GM23338 (cell line): ENCODE measurements around the gene AKAP17A. TPM values are rescaled to one million over a fixed set of nuclear protein-coding genes. Genes with fewer than 3 reads are reported as not detected.

ENCODE experiments used
- ATAC-seq: fragments of 200-7000 bp; cut with Tn5 transposase; 3 replicates; pipeline ENCODE4 v1.9.1; 2020
- DNase-seq: peaks from one replicate; pipeline ENCODE4 v3.0.0-alpha.2; 2015; ENCODE audit warnings: low spot score
- H2AFZ ChIP-seq: fragments of 200-600 bp; sonication (generic); 2 replicates; pipeline ENCODE4 v1.8.0; 2016; ENCODE audit warnings: antibody characterized with exemption, mild to moderate bottlenecking, moderate library complexity
- H3F3A ChIP-seq: fragments of 200-600 bp; sonication (generic); replicated peaks from 2 replicates; pipeline ENCODE4 v1.8.0; 2017; ENCODE audit warnings: antibody characterized with exemption, mixed run types, low read depth
- H3K27ac ChIP-seq: fragments of 200-600 bp; sonication (generic); 2 replicates; pipeline ENCODE4 v1.6.1; 2016; ENCODE audit warnings: low read depth
- H3K27me3 ChIP-seq: fragments of 200-600 bp; sonication (generic); 2 replicates; pipeline ENCODE4 v1.8.0; 2016; ENCODE audit warnings: mild to moderate bottlenecking, mixed run types, moderate library complexity; ENCODE audit not compliant: insufficient read depth
- H3K36me3 ChIP-seq: fragments of 200-600 bp; sonication (generic); 2 replicates; pipeline ENCODE4 v1.8.0; 2016; ENCODE audit warnings: mild to moderate bottlenecking; ENCODE audit not compliant: insufficient read depth
- H3K4me1 ChIP-seq: fragments of 200-600 bp; sonication (generic); 2 replicates; pipeline ENCODE4 v1.8.0; 2016; ENCODE audit warnings: mild to moderate bottlenecking, moderate library complexity; ENCODE audit not compliant: insufficient read depth
- H3K4me2 ChIP-seq: fragments of 200-600 bp; sonication (generic); 2 replicates; pipeline ENCODE4 v1.7.1; 2017; ENCODE audit warnings: mixed run types
- H3K4me3 ChIP-seq: fragments of 200-600 bp; sonication (generic); 2 replicates; pipeline ENCODE4 v1.6.1; 2016; ENCODE audit warnings: mixed run types
- H3K79me2 ChIP-seq: fragments of 200-600 bp; sonication (generic); replicated peaks from 2 replicates; pipeline ENCODE4 v1.8.0; 2017; ENCODE audit warnings: mild to moderate bottlenecking; ENCODE audit not compliant: insufficient read depth
- H3K9me2 ChIP-seq: fragments of 200-600 bp; sonication (generic); 2 replicates; pipeline ENCODE4 v1.8.0; 2017; ENCODE audit not compliant: insufficient read depth
- H4K20me1 ChIP-seq: fragments of 200-600 bp; sonication (generic); replicated peaks from 2 replicates; pipeline ENCODE4 v1.8.0; 2017; ENCODE audit warnings: mild to moderate bottlenecking; ENCODE audit not compliant: insufficient read depth
- H3K27ac Mint-ChIP-seq: 2 replicates; pipeline ENCODE4 v1.8.0; 2020; ENCODE audit warnings: inconsistent platforms, mild to moderate bottlenecking, moderate library complexity, mixed read lengths
- H3K27me3 Mint-ChIP-seq: 3 replicates; pipeline ENCODE4 v1.8.0; 2022; ENCODE audit warnings: low read depth, mild to moderate bottlenecking, moderate library complexity, mixed read lengths, inconsistent platforms; ENCODE audit not compliant: insufficient read depth, poor library complexity
- H3K36me3 Mint-ChIP-seq: 3 replicates; pipeline ENCODE4 v1.8.0; 2021; ENCODE audit warnings: low read depth, mild to moderate bottlenecking, inconsistent platforms, moderate library complexity, mixed read lengths
- H3K4me1 Mint-ChIP-seq: 3 replicates; pipeline ENCODE4 v1.8.0; 2020; ENCODE audit warnings: mild to moderate bottlenecking, inconsistent platforms, mixed read lengths
- H3K4me3 Mint-ChIP-seq: 3 replicates; pipeline ENCODE4 v1.8.0; 2021; ENCODE audit warnings: moderate library complexity, mild to moderate bottlenecking, inconsistent platforms, mixed read lengths
- H3K9me3 Mint-ChIP-seq: 3 replicates; pipeline ENCODE4 v1.8.0; 2020; ENCODE audit warnings: moderate library complexity, mild to moderate bottlenecking, inconsistent platforms, mixed read lengths
- CREB1 ChIP-seq: fragments of 250-450 bp; sonication (Bioruptor Pico); IDR thresholded peaks from 2 replicates; pipeline ENCODE4 v1.5.0; 2020; ENCODE audit warnings: low read depth, mild to moderate bottlenecking, moderate library complexity
- CTCF ChIP-seq, 2 experiments: fragments of 200-600 bp in 1 of 2; sonication (generic) in 1 of 2; conservative IDR thresholded peaks; 2 replicates each; pipeline versions ENCODE4 v1.5.1 to v1.6.1; 2016 to 2017; ENCODE audit warnings: antibody characterized with exemption in 2 of 2, low read depth in 2 of 2, mild to moderate bottlenecking in 2 of 2, moderate library complexity in 1 of 2
- ETS1 ChIP-seq: IDR thresholded peaks from 2 replicates; pipeline ENCODE4 v1.6.1; 2016; ENCODE audit warnings: antibody characterized with exemption
- EZH2phosphoT487 ChIP-seq: fragments of 200-600 bp; sonication (generic); IDR thresholded peaks from one replicate; pipeline ENCODE4 v1.8.1; 2018; ENCODE audit warnings: antibody characterized with exemption; ENCODE audit not compliant: unreplicated experiment
- JUNB ChIP-seq: IDR thresholded peaks from one replicate; pipeline ENCODE4 v1.6.1; 2016; ENCODE audit warnings: antibody characterized with exemption; ENCODE audit not compliant: unreplicated experiment
- NANOG ChIP-seq: IDR thresholded peaks from 2 replicates; pipeline ENCODE4 v1.6.1; 2016; ENCODE audit warnings: antibody characterized with exemption, borderline replicate concordance
- REST ChIP-seq: IDR thresholded peaks from one replicate; pipeline ENCODE4 v1.6.1; 2018; ENCODE audit warnings: antibody characterized with exemption; ENCODE audit not compliant: unreplicated experiment
- STAT1 ChIP-seq: IDR thresholded peaks from one replicate; pipeline ENCODE4 v1.6.1; 2016; ENCODE audit warnings: antibody characterized with exemption; ENCODE audit not compliant: unreplicated experiment
- ZNF114 ChIP-seq: fragments of 250-450 bp; sonication (Bioruptor Pico); IDR thresholded peaks from 2 replicates; pipeline ENCODE4 v1.5.0; 2020; ENCODE audit warnings: mild to moderate bottlenecking, moderate library complexity
- ZNF462 ChIP-seq: fragments of 250-450 bp; sonication (Bioruptor Pico); IDR thresholded peaks from 2 replicates; pipeline ENCODE4 v1.5.0; 2020; ENCODE audit warnings: mild to moderate bottlenecking, moderate library complexity
- polyA plus RNA-seq: library from polyadenylated mRNA; unstranded; fragments of >200 nt; fragmentation: Nextera tagmentation; extraction: Ambion mirVana; gene quantifications from 2 replicates; pipeline ENCODE4 v1.2.1, GENCODE V29; 2016
- total RNA-seq: library from RNA; depleted of rRNA; stranded (reverse); fragments of >200 nt; shearing (Covaris generic); gene quantifications from 2 replicates; pipeline ENCODE4 v1.2.3, GENCODE V29; 2014

Gene AKAP17A
- total and polyA plus RNA-seq, 2 experiments from 2014 or later, result 27.6 to 64.3 TPM

GRCh38 chrX:1584237-1585011, 7.0 kb upstream of the AKAP17A start:
- no peak overlapping the region for H3K4me3 ChIP-seq
- H3K4me3 Mint-ChIP-seq, result no peak overlapping the region
- H3K9me2 ChIP-seq, result no peaks in the 10 kb centered on the region
- H3K27ac Mint-ChIP-seq, result no peak overlapping the region
- no peaks in the 10 kb centered on the region for H3K36me3 ChIP-seq
- peaks cover 61% of the 10 kb centered on the region for H3K9me3 Mint-ChIP-seq
- H3K36me3 Mint-ChIP-seq, result peaks cover 6% of the 10 kb centered on the region; the same call in 1 of the 3 replicates
- no peaks in the 10 kb centered on the region for H3K4me1 Mint-ChIP-seq
- TF ChIP-seq EZH2phosphoT487 (no peak), CTCF (conservative IDR thresholded peaks at IDR 0.05; ENCODE audit: low read depth in 2 of 2) (no peak), ZNF114 (CRISPR knock-in tag) (no peak), JUNB (no peak), REST (no peak), STAT1 (no peak), CREB1 (CRISPR knock-in tag) (no peak), NANOG (no peak), ETS1 (no peak), ZNF462 (no peak)
- no peaks in the 10 kb centered on the region for H3K27me3 ChIP-seq
- no peaks in the 10 kb centered on the region for H3K79me2 ChIP-seq
- peaks cover 5% of the 10 kb centered on the region; the same call in 1 of the 2 replicates for H3K4me1 ChIP-seq
- no peak overlapping the region for H3K4me2 ChIP-seq
- H2AFZ ChIP-seq, result no peak overlapping the region
- no peak for DNase-seq
- H3K27me3 Mint-ChIP-seq, result peaks cover 3% of the 10 kb centered on the region
- H3K27ac ChIP-seq, result no peak overlapping the region
- ATAC-seq, result no peak
- peaks cover 2% of the 10 kb centered on the region for H3F3A ChIP-seq
- H4K20me1 ChIP-seq, result no peaks in the 10 kb centered on the region
